Stimulated activated effector memory CD8-positive, alpha-beta T cell treated with anti-CD3 and anti-CD28 coated beads, Interleukin-12 subunit alpha, Interleukin-12 subunit beta, amount 100 ng/mL, for 72 hours (primary cell): ENCODE data around the gene HIRIP3.

Experiments used
- ATAC-seq: fragments of 150-1000 bp; cut with Tn5 transposase; 2 replicates; pipeline ENCODE4 v1.10.0; 2021
- DNase-seq, 2 donors: peaks; one replicate each; pipeline ENCODE4 v3.0.0; 2021 to 2022; ENCODE audit warnings: low spot score in 2 of 2
- H3K27ac Mint-ChIP-seq: one replicate; pipeline ENCODE4 v1.8.0; 2022; ENCODE audit warnings: mild to moderate bottlenecking, mixed read lengths
- H3K36me3 Mint-ChIP-seq: one replicate; pipeline ENCODE4 v1.8.0; 2022; ENCODE audit warnings: mild to moderate bottlenecking, mixed read lengths
- H3K4me1 Mint-ChIP-seq: one replicate; pipeline ENCODE4 v1.8.0; 2022; ENCODE audit warnings: mixed read lengths
- H3K4me3 Mint-ChIP-seq: one replicate; pipeline ENCODE4 v1.8.0; 2022; ENCODE audit warnings: mild to moderate bottlenecking, mixed read lengths
- H3K9me3 Mint-ChIP-seq: one replicate; pipeline ENCODE4 v1.8.0; 2022; ENCODE audit warnings: mixed read lengths

The HIRIP3 gene

GRCh38 chr16:29994600-29995323 is 655 bp downstream of the HIRIP3 start:
- H3K4me1 Mint-ChIP-seq = peaks cover 43% of the 10 kb centered on the region
- H3K36me3 Mint-ChIP-seq = peaks cover 94% of the 10 kb centered on the region
- no peaks in the 10 kb centered on the region for H3K9me3 Mint-ChIP-seq

GRCh38 chr16:29993903-29994599 is 1.4 kb downstream of the HIRIP3 start:
- Mint-ChIP-seq H3K36me3 (peaks cover 94% of the 10 kb centered on the region), H3K27ac (peak overlapping the region; percentile 99), H3K4me1 (peaks cover 36% of the 10 kb centered on the region), H3K4me3 (peak overlapping the region; percentile 98), H3K9me3 (no peaks in the 10 kb centered on the region)
- no peak for DNase-seq
- no peak for ATAC-seq

More at GRCh38 chr16:29994600-29995323, 655 bp downstream of the HIRIP3 start:
- ATAC-seq = peak; percentile 52
- Mint-ChIP-seq H3K27ac (peak overlapping the region; percentile 99), H3K4me3 (peak overlapping the region; percentile 98)
- DNase-seq = peak; percentile 56 to 83

GRCh38 chr16:29993191-29993902 is 2.1 kb downstream of the HIRIP3 start:
- H3K9me3 Mint-ChIP-seq = no peaks in the 10 kb centered on the region
- peaks cover 94% of the 10 kb centered on the region for H3K36me3 Mint-ChIP-seq
- ATAC-seq = no peak
- H3K27ac Mint-ChIP-seq = peak overlapping the region; percentile 99
- H3K4me1 Mint-ChIP-seq = peaks cover 34% of the 10 kb centered on the region
- H3K4me3 Mint-ChIP-seq = peak overlapping the region; percentile 98
- no peak for DNase-seq

GRCh38 chr16:29992344-29992967 is 3.0 kb downstream of the HIRIP3 start:
- H3K4me1 Mint-ChIP-seq = peaks cover 40% of the 10 kb centered on the region
- no peak for ATAC-seq
- peak overlapping the region; percentile 43 for H3K27ac Mint-ChIP-seq
- peaks cover 93% of the 10 kb centered on the region for H3K36me3 Mint-ChIP-seq
- no peaks in the 10 kb centered on the region for H3K9me3 Mint-ChIP-seq
- DNase-seq = no peak
- H3K4me3 Mint-ChIP-seq = peak overlapping the region; percentile 26

- DNase-seq (no peak), ATAC-seq (no peak)
- H3K36me3 Mint-ChIP-seq = peaks cover 88% of the 10 kb centered on the region
- peaks cover 33% of the 10 kb centered on the region for H3K4me1 Mint-ChIP-seq
- peak overlapping the region; percentile 43 for H3K27ac Mint-ChIP-seq
- no peak overlapping the region for H3K4me3 Mint-ChIP-seq
- H3K9me3 Mint-ChIP-seq = no peaks in the 10 kb centered on the region
Observed at GRCh38 chr16:29991571-29991904, 3.9 kb downstream of the HIRIP3 start.

GRCh38 chr16:29990883-29991570 is 4.4 kb downstream of the HIRIP3 start:
- DNase-seq (no peak), ATAC-seq (no peak)
- Mint-ChIP-seq H3K9me3 (no peaks in the 10 kb centered on the region), H3K4me1 (peaks cover 28% of the 10 kb centered on the region), H3K27ac (peak overlapping the region; percentile 43), H3K36me3 (peaks cover 88% of the 10 kb centered on the region), H3K4me3 (no peak overlapping the region)

GRCh38 chr16:29990034-29990433 is 5.4 kb downstream of the HIRIP3 start:
- ATAC-seq = no peak
- H3K4me3 Mint-ChIP-seq = no peak overlapping the region
- peaks cover 88% of the 10 kb centered on the region for H3K36me3 Mint-ChIP-seq
- no peak for DNase-seq
- no peak overlapping the region for H3K27ac Mint-ChIP-seq
- H3K9me3 Mint-ChIP-seq = no peaks in the 10 kb centered on the region
- H3K4me1 Mint-ChIP-seq = peaks cover 21% of the 10 kb centered on the region

GRCh38 chr16:29989111-29989858 is 6.1 kb downstream of the HIRIP3 start:
- H3K9me3 Mint-ChIP-seq = no peaks in the 10 kb centered on the region
- no peak overlapping the region for H3K27ac Mint-ChIP-seq
- no peak overlapping the region for H3K4me3 Mint-ChIP-seq
- H3K4me1 Mint-ChIP-seq = peaks cover 13% of the 10 kb centered on the region
- H3K36me3 Mint-ChIP-seq = peaks cover 89% of the 10 kb centered on the region
- ATAC-seq (no peak), DNase-seq (no peak)

GRCh38 chr16:29988346-29989075 is 6.9 kb downstream of the HIRIP3 start:
- Mint-ChIP-seq H3K27ac (peak overlapping the region; percentile 85), H3K9me3 (no peaks in the 10 kb centered on the region), H3K4me3 (no peak overlapping the region), H3K4me1 (peaks cover 6% of the 10 kb centered on the region), H3K36me3 (peaks cover 89% of the 10 kb centered on the region)
- no peak for ATAC-seq
- DNase-seq = no peak

- Mint-ChIP-seq H3K9me3 (no peaks in the 10 kb centered on the region), H3K4me1 (peaks cover 6% of the 10 kb centered on the region), H3K27ac (peak overlapping the region; percentile 85), H3K36me3 (peaks cover 90% of the 10 kb centered on the region), H3K4me3 (no peak overlapping the region)
- DNase-seq (no peak), ATAC-seq (no peak)
Observed at GRCh38 chr16:29987371-29988085, 7.9 kb downstream of the HIRIP3 start.

GRCh38 chr16:29986931-29987330 is 8.5 kb downstream of the HIRIP3 start:
- Mint-ChIP-seq H3K4me1 (peaks cover 6% of the 10 kb centered on the region), H3K27ac (peak overlapping the region; percentile 81), H3K9me3 (no peaks in the 10 kb centered on the region), H3K36me3 (peaks cover 90% of the 10 kb centered on the region), H3K4me3 (no peak overlapping the region)
- ATAC-seq = no peak
- DNase-seq = no peak

GRCh38 chr16:29986231-29986630 is 9.2 kb downstream of the HIRIP3 start:
- H3K36me3 Mint-ChIP-seq = peaks cover 91% of the 10 kb centered on the region
- no peak for ATAC-seq
- H3K9me3 Mint-ChIP-seq = no peaks in the 10 kb centered on the region
- H3K4me1 Mint-ChIP-seq = peaks cover 6% of the 10 kb centered on the region
- H3K27ac Mint-ChIP-seq = peak overlapping the region; percentile 81
- no peak overlapping the region for H3K4me3 Mint-ChIP-seq
- DNase-seq = no peak

GRCh38 chr16:29985271-29985811 is 10.1 kb downstream of the HIRIP3 start:
- DNase-seq (no peak), ATAC-seq (no peak)
- Mint-ChIP-seq H3K36me3 (peaks cover 94% of the 10 kb centered on the region), H3K4me3 (no peak overlapping the region), H3K4me1 (peaks cover 6% of the 10 kb centered on the region), H3K27ac (peak overlapping the region; percentile 81), H3K9me3 (no peaks in the 10 kb centered on the region)
